ENCODE data around the gene RPS27L.

The RPS27L gene

GRCh38 chr15:63157118-63157843, at the start of gene RPS27L:
Gene RPS27L (minus strand): TSS chr15:63157477. CDS start chr15:63157405, 72 bp downstream.
- peak; percentile 93 for DNase-seq (ENCODE audit: low spot score)

- no peak for DNase-seq (ENCODE audit: low spot score)
Measured at GRCh38 chr15:63206079-63206478, 48.8 kb upstream of the RPS27L start.

- DNase-seq (ENCODE audit: low spot score), result no peak
Measured at GRCh38 chr15:63203451-63204090, 46.3 kb upstream of the RPS27L start.

- DNase-seq (ENCODE audit: low spot score), result no peak
Measured at GRCh38 chr15:63202861-63203260, 45.6 kb upstream of the RPS27L start.

- no peak for DNase-seq (ENCODE audit: low spot score)
Measured at GRCh38 chr15:63200464-63201249, 43.4 kb upstream of the RPS27L start.

GRCh38 chr15:63198371-63199250, 41.3 kb upstream of the RPS27L start:
- no peak for DNase-seq (ENCODE audit: low spot score)

- no peak for DNase-seq (ENCODE audit: low spot score)
Measured at GRCh38 chr15:63197626-63198025, 40.3 kb upstream of the RPS27L start.

- no peak for DNase-seq (ENCODE audit: low spot score)
Measured at GRCh38 chr15:63196842-63197241, 39.6 kb upstream of the RPS27L start.

GRCh38 chr15:63195569-63196015, 38.3 kb upstream of the RPS27L start:
- no peak for DNase-seq (ENCODE audit: low spot score)

- no peak for DNase-seq (ENCODE audit: low spot score)
Measured at GRCh38 chr15:63194880-63195568, 37.7 kb upstream of the RPS27L start.

- no peak for DNase-seq (ENCODE audit: low spot score)
Measured at GRCh38 chr15:63194302-63194701, 37.0 kb upstream of the RPS27L start.

GRCh38 chr15:63192619-63193206, 35.4 kb upstream of the RPS27L start:
- no peak for DNase-seq (ENCODE audit: low spot score)

- DNase-seq (ENCODE audit: low spot score), result no peak
Measured at GRCh38 chr15:63191895-63192618, 34.8 kb upstream of the RPS27L start.

GRCh38 chr15:63190769-63191649, 33.7 kb upstream of the RPS27L start:
- no peak for DNase-seq (ENCODE audit: low spot score)

GRCh38 chr15:63189941-63190768, 32.9 kb upstream of the RPS27L start:
- DNase-seq (ENCODE audit: low spot score), result no peak

GRCh38 chr15:63188926-63189871, 31.9 kb upstream of the RPS27L start, which contains the start of gene RAB8B:
Gene RAB8B (plus strand): TSS chr15:63189606. CDS start chr15:63189625, 19 bp downstream.
- peak; percentile 99 for DNase-seq (ENCODE audit: low spot score)
